Muscle of back (tissue), 11 donors: ENCODE measurements around the gene FPR1. TPM values are rescaled to one million over a fixed set of nuclear protein-coding genes. Genes with fewer than 3 reads are reported as not detected.

ENCODE experiments used
- DNase-seq, 3 donors: peaks; one replicate each; pipeline versions ENCODE4 v3.0.0 to v3.0.0-alpha.2; 2013
- polyA plus RNA-seq, 10 donors: library from polyadenylated mRNA; unstranded; fragments of 120-200 nt; gene quantifications; one replicate each; pipeline ENCODE4 v1.2.1, GENCODE V29; 2013; ENCODE audit not compliant: insufficient read length in 10 of 10

The FPR1 gene
- polyA plus RNA-seq, 10 donors, result 0.88 to 2.6 (median 1.7) TPM

GRCh38 chr19:51706885-51707284 lies 44.8 kb downstream of the FPR1 start:
- no peak for DNase-seq

GRCh38 chr19:51706296-51706695 lies 45.4 kb downstream of the FPR1 start:
- no peak for DNase-seq

GRCh38 chr19:51704626-51705025 lies 47.1 kb downstream of the FPR1 start:
- no peak for DNase-seq

- DNase-seq, result peak; percentile 94 to 98 (median 96)
Observed at GRCh38 chr19:51703575-51704515, 47.8 kb downstream of the FPR1 start.

DNA sequence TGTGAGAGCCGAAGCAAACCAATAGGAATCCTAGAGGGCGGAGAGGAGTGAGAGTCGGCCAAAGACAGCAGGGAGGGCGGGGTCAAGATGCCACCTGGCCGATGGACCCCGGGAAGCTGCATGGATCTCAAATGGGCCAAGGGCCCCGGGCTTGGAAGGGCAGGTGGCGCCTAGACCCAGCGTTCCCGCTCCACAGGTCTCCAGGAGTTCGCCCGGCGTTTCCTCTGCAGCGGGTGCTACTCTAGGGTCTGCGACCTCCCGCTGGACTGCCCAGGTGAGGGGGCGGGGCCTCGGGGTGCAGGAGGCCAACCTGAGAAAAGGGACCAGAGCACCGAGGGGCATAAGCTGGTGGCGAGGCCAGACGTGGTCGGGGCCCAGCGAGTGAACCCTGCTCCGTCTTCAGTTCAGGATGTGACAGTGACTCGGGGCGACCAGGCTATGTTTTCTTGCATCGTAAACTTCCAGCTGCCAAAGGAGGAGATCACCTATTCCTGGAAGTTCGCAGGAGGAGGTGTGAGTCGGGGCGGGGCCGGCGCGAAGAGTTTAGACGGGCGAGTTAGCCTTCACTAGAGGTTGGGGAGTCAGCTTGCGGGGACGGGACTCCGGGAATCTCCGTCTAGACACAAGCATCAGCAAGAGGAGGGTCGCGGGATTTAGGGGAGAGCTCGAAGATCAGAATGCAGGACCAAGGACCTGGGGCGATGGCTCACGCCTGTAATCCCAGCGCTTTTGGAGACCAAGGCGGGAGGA lies 48.7 kb downstream of the FPR1 start:
- DNase-seq, result no peak

DNA sequence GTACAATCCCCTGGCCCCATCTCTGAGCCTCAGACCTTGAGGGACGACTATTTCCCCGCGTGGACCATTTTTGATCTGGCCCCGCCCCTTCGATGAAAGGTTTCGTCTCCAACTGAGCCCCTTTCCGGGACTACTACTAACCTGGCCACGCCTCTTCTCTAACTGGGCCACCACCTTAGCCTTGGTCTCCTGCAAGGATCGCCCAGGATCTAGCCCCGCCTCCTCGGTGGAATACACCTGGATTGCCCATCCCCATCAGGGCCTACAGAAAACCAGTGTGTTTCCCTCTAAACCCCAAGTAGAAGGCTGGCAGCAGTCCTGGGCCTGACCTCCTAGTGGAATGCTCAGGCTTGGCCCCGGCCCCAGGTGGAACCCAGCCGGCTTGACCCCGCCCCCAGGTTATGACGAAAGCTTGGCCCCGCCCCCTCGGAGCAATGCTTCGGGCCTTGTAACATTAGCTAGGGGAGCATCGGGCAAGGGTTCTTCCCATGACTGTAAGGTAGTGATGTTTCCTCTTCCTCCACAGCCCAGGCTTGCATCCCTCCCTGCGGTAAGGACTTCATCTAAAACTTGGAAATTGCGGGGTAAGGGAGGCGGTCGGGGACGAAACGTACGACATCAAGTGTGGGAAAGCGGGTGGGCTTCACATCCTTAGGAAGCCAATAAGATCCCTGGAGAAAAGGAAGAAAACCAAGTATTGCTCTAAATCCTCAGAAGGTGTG lies 49.4 kb downstream of the FPR1 start:
- DNase-seq, result peak; percentile 30 to 69 (median 56)

DNA sequence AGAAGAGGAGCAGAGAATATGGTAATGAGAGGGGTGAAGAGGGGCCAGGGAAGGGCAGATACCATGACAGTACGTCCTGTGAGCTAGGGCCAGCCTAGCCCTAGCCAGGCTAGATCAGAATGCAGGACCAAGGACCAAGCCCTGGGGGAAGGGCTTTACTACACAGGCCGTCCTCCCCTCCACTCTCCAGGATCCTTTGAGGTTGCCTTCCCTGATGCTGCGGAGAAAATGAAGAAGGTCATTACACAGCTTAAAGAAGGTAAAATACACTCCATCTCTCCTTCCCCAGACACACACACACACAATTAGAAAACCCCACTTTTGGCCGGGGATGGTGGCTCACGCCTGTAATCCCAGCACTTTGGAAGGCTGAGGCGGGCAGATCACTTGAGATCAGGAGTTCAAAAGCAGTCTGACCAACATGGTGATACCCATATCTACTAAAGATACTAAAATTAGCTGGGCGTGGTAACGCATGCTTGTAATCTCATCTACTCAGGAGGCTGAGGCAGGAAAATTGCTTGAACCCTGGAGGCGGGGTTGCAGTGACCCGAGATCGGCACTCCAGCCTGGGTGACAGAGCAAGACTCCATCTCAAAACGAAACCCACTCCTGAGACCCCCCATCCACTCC lies 50.1 kb downstream of the FPR1 start:
- DNase-seq, result no peak

- DNase-seq, result no peak
Observed at GRCh38 chr19:51699170-51699569, 52.5 kb downstream of the FPR1 start.

DNA sequence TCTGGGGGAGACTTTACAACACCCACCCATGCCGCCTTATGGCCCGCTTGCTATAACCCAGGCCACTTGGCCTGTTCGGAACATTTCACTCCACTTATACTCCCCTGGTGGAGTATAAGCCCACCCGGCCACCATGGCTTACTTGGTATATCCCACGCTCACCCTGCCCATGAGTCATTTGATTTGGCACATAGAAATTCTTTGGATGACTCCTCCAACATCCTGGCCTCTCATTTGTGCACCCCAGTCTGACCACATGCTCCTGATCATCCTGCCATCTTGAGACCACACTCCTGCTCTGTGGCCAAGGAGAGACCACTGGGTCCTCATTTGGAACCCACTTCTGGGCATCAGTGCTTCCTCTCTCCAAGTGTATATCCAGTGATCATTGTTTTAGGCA lies 53.4 kb downstream of the FPR1 start:
- DNase-seq, result no peak

DNA sequence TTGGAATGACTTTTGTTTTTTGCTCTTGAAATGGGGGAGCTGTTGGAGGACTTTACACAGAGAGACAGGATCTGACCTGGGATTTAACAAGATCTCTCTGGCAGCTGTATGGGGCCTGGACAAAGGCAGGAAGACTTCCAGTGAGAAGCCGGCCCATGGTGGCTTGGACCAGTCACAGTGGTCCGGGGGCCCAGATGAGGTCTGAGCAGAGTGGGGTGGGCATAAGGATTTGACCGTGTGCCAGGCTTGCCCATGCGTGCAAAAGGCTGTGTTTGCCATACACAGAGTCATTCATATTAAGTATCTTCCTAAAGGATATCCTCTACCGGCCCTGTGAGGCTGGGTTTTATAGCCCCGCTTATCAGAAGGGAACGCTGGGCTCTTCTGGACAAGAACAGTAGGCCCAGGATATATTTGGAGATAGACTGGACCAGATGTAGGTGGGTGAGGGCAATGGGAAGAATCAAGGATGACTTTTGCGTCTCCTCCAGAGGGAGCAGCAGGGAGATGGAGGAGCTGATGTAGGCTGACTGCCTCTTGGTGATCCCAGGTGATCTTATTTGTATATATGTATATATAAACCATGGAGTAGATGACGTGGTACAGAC lies 54.4 kb downstream of the FPR1 start:
- no peak for DNase-seq

DNA sequence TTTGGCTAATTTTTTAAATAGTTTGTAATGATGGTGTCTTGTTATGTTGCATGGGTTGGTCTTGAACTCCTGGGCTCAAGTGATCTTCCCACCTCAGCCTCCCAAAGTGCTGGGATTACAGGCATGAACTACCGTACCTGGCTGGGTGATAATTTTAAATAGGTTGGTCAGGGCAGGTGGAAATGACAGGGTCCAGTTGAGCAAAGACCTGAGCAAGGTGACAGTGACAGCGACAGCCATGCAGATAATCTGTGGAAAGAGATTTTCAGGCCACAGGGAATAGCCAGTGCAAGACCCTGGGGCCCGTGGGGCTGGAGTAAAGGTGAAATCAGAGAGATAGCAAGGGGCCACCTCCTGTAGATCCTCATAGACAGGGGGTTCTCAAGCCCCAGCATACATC lies 55.1 kb downstream of the FPR1 start:
- no peak for DNase-seq

Other genes starting within 250 kb of the FPR1 start
- under 1 TPM in 7 of 10 donors, not detected in 3; 0.11 to 0.46 (median 0.33) TPM for gene SIGLEC6, start 220.2 kb downstream of the FPR1 start, polyA plus RNA-seq
- gene ZNF175, start 180.6 kb downstream of the FPR1 start, polyA plus RNA-seq, result 10 to 100 TPM in 1 of 10 donors, 1 to 10 TPM in 9; 7.2 to 12.5 (median 8.7) TPM
- under 1 TPM in 6 of 10 donors, not detected in 4; 0.11 to 0.63 (median 0.43) TPM for gene SIGLEC5, start 121.5 kb downstream of the FPR1 start, polyA plus RNA-seq
- gene SIGLEC14, start 105.1 kb downstream of the FPR1 start, polyA plus RNA-seq, result 1 to 10 TPM; 1.0 to 2.7 (median 1.8) TPM
- gene SPACA6, start 58.5 kb downstream of the FPR1 start, polyA plus RNA-seq, result 10 to 100 TPM in 2 of 10 donors, 1 to 10 TPM in 8; 4.5 to 13.3 (median 6.8) TPM
- gene HAS1, start 27.9 kb downstream of the FPR1 start, polyA plus RNA-seq, result under 1 TPM in 4 of 10 donors, not detected in 6; 0.16 to 0.33 (median 0.18) TPM
- under 1 TPM; 0.08 to 0.44 (median 0.27) TPM for gene FPR2, start 9.3 kb upstream of the FPR1 start, polyA plus RNA-seq
- under 1 TPM; 0.16 to 0.71 (median 0.24) TPM for gene FPR3, start 43.3 kb upstream of the FPR1 start, polyA plus RNA-seq
- 10 to 100 TPM; 10.1 to 21.2 (median 15.0) TPM for gene ZNF577, start 136.1 kb upstream of the FPR1 start, polyA plus RNA-seq
- gene ZNF649, start 153.1 kb upstream of the FPR1 start, polyA plus RNA-seq, result 10 to 100 TPM in 9 of 10 donors, 1 to 10 TPM in 1; 8.7 to 15.6 (median 11.8) TPM
- gene ZNF613, start 175.6 kb upstream of the FPR1 start, polyA plus RNA-seq, result 1 to 10 TPM; 4.6 to 7.5 (median 5.4) TPM
- gene ZNF350, start 235.0 kb upstream of the FPR1 start, polyA plus RNA-seq, result 1 to 10 TPM; 5.6 to 9.8 (median 8.0) TPM